Activated naive CD4-positive, alpha-beta T cell treated with Interleukin-2 at 50 U/mL for 16 hours (primary cell): ENCODE results near the gene CDK5.
"Not testable (repeated sequence)": the region's sequence is repeated elsewhere in the genome, so short reads cannot be mapped to it uniquely, and the experiment has no call there.

ENCODE experiments used
- DNase-seq: peaks from one replicate; pipeline ENCODE4 v3.0.0-alpha.2; 2020

The CDK5 gene

DNA sequence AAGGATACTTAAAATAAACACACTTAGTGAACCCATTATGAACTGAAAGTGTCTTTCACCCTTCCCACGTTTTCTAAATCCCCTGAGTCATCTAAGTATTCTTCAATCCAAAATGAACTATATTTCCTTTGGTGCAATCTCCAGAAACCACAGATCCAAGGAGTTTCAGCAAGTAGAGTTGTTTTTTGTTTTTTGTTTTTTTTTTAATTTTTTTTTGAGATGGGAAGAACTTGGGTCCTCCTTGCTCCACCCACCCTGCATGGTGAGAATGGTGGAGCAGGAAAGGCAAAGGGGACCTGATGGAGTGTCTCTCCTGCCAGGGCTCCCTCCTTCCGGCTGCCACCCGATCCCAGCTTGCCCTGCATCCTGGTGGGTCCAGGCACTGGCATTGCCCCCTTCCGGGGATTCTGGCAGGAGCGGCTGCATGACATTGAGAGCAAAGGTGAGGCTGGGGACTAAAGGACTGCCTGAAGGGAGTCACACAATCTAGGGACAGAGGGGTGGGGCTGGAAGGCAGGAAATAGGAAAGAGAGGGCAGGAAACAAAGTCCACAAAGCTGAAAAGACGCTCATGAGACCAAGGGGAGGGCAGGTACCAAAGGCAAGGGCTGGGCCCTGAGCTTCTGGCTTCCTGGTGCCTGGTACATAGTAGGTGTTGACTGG, 45.5 kb downstream of the CDK5 start:
- DNase-seq = no peak

DNA sequence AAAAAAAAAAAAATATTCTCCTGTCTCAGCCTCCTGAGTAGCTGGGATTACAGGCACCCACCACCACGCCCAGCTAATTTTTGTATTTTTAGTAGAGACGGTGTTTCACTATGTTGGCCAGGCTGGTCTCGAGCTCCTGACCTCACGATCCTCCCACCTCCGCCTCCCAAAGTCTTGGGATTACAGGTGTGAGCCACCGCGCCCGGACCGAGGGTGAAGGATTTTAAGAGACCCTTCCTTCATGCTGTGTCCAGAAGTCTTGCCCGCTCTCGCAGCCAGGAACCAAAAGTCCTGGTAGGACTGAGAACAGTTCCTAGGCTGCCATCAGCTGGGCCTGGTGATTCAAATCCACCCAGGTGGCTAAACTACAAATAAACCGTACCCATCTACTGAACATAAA, 46.1 kb downstream of the CDK5 start:
- not testable (repeated sequence) for DNase-seq

DNA sequence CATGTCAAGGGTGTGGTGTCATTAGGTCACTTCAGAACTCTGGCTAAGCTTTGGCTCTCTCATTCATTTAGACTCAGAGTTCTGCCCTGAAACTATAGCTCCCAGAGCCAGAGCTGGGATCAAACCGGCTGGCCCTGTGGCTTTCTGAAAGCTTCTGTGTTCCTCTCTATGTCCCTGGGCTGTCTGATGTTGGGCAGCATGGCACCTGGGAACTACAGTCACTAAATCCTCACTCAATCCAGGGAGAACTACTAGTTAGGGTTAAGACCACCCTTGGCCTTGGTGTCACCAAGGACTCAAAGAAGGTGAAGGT, 46.6 kb downstream of the CDK5 start:
- DNase-seq = no peak

DNA sequence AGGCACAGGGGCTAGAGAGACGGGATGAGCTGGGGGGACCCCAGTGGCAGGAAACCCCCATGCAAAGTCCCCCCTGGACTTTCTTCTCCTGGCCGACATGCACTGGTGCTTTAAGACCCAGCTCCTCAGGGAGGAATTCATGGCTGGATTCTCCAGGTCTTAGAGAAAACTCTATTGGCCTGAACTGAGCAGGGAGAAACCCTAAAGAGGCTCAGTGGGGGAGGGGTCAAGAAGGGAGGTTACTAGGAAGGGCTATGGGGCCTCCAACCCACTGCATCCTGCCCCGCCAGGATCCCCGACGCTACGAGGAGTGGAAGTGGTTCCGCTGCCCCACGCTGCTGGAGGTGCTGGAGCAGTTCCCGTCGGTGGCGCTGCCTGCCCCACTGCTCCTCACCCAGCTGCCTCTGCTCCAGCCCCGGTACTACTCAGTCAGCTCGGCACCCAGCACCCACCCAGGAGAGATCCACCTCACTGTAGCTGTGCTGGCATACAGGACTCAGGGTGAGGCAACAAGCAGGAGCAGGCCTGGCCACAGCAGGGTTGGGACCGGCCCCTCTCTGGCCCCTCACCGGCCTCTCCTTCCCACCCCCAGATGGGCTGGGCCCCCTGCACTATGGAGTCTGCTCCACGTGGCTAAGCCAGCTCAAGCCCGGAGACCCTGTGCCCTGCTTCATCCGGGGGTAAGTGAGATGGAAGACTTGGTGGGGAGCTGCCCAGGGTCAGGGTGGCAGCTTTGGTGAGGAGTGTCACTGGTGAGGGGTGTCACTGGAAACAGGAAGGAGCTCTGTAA, 47.2 kb downstream of the CDK5 start:
- DNase-seq = peak; percentile 46

DNA sequence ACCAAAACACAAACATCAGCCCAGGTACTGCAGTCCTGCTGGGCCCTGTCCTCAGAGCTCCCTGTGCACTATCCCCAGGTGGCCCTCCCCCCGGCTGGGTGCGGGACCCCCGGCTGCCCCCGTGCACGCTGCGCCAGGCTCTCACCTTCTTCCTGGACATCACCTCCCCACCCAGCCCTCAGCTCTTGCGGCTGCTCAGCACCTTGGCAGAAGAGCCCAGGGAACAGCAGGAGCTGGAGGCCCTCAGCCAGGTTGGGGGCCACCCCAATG, 47.7 kb downstream of the CDK5 start:
- DNase-seq = no peak

DNA sequence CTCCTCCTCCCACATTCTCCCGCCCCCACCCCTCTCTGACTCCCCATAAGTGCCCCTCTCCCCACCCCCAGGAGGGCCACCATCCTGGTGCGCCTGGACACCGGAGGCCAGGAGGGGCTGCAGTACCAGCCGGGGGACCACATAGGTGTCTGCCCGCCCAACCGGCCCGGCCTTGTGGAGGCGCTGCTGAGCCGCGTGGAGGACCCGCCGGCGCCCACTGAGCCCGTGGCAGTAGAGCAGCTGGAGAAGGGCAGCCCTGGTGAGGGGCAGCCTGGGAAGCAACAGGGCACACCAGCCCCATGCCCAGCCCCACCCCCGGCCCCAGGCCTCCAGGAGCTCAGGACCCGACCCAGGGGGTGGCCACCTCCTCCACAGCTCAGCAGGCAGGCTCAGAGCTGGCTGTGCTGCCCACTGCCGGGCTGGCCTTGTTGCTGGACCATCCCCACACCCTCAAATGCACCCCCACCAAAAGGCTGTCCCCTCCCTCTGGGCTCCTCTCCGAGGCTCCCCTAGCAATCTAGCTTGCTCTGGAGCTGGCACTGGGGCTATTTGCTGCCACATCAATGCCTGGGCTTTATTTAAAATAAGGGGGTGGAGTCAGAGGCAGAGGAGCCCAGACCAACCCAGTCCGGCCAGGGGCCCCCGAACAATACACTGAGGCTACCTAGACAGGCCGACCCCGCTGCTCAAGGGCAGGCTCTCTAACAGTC, 48.2 kb downstream of the CDK5 start:
- DNase-seq = no peak

DNA sequence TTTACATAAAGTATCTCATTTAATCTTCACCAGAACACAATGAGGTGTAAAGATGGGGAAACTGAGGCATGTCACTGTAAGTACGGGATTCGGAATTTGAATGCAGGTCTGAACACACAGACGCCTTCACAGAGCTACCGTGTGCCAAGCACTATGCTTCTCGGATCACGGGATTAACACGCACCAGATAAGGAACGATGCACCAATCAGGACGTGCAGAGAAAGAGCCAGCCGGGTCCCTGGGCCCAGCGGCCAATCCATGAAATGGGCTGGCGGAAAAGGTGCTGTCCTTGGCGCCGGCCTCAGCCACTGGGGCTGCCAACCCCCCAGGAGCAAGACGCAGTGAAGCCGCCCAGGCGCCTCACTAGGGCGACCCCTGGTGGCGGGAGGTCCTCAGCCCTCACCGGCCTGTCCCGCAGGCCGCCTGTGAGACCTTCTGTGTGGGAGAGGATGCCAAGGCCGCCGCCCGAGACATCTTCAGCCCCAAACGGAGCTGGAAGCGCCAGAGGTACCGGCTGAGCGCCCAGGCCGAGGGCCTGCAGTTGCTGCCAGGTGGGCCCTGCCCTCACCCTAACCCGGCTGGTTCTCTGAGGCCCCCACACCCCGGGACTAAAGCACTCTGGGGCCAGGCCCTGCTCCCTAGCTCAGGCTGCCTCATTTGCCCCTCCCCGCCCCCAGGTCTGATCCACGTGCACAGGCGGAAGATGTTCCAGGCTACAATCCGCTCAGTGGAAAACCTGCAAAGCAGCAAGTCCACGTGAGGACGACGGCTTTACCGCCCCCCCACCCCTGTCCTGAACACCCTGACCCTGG, 49.0 kb downstream of the CDK5 start:
- DNase-seq = peak; percentile 85

DNA sequence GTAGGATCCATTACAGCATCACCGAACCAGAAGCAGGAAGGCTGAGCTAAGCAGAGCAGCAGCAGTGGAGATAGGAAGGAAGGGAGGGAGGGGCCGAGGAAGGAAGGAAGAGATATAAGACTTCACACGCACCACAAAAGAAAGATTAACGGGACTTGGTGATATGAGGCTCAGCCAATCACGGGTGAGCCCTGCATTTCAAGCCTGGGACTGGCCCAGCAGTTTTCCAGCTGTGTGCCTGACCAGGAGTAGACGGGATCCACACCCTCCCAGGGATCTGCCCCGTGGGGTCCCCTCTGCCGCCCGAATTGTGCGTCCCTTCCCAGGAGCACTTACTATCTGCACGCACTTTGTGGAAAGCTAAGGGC, 49.6 kb downstream of the CDK5 start:
- no peak for DNase-seq

DNA sequence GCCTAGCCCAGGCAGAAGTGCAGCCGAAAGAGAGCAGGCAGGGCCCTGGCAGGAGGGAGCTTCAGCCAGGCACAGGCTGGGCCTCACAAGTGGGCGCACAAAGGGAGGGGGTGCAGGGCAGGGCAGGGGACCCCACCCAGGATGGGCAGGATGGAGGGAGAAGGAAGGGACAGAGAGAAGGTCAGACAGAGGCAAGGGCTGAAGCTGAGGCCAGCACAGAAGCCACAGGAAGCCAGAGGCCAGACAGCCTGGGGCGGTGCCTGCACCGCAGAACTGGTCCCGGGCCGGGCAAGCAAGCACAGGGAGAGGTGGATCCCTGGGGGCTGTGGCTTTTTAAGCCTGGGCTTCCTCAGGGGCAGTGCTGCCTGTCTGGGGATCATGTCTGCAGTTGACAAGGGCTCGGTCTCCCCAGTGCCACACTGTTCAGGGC, 50.2 kb downstream of the CDK5 start:
- no peak for DNase-seq

DNA sequence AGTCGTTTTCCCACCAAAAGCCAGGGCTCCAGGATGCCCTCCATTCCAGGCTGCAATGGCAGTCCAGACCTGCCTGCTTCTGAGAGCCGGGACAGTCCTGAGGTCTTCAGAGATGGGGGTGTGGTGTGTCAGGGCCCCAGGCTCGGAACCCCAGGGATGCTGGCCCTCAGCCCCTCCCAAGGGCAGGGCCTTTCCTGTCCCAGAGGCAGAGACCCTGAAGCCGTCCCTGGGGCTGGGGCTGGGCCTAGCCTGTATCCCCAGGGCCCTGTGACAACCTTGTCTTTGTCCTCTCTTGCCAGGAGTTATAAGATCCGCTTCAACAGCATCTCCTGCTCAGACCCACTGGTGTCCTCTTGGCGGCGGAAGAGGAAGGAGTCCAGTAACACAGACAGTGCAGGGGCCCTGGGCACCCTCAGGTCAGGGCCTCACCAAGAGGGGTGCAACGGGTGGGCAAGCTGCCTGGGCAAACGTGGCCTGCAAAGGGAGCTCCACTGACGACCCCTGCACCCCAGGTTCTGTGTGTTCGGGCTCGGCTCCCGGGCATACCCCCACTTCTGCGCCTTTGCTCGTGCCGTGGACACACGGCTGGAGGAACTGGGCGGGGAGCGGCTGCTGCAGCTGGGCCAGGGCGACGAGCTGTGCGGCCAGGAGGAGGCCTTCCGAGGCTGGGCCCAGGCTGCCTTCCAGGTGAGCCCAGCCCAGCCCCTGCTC, 51.0 kb downstream of the CDK5 start:
- no peak for DNase-seq

DNA sequence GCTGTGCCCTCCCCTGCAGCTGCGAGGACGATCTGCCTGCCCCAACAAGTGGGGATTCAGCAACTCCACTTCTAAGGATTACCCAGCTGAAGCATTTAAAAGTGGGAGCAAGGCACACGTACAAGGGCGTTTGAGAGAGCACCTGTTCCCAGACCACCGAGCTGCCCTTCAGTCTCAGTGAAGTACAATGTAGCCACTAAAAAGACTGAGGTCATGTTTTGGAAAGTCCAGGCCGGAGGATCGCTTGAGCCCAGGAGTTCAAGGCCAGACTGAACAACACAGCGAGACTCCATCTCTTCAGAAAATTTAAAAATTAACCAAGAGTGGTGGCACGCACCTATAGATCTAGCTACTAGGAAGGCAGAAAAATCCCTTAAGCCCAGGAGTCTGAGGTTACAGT, 52.1 kb downstream of the CDK5 start:
- DNase-seq = no peak
